Endothelial cell (in vitro differentiated cells): ENCODE data around the gene IQGAP2. TPM values are rescaled to one million over a fixed set of nuclear protein-coding genes. Genes with fewer than 3 reads are reported as not detected.
A peak's percentile ranks its signal among the peaks of the same experiment; 100 is the strongest.

Experiments
- DNase-seq: peaks from one replicate; pipeline ENCODE4 v3.0.0; 2021; ENCODE audit warnings: low spot score
- H3K27ac Mint-ChIP-seq: one replicate; pipeline ENCODE4 v1.8.0; 2021; ENCODE audit warnings: mixed read lengths, inconsistent platforms; ENCODE audit not compliant: unreplicated experiment
- H3K27me3 Mint-ChIP-seq: one replicate; pipeline ENCODE4 v1.8.0; 2021; ENCODE audit warnings: mild to moderate bottlenecking, moderate library complexity, mixed read lengths, inconsistent platforms; ENCODE audit not compliant: unreplicated experiment
- H3K36me3 Mint-ChIP-seq: one replicate; pipeline ENCODE4 v1.8.0; 2021; ENCODE audit warnings: mild to moderate bottlenecking, low read depth, mixed read lengths, inconsistent platforms; ENCODE audit not compliant: unreplicated experiment
- H3K4me1 Mint-ChIP-seq: one replicate; pipeline ENCODE4 v1.8.0; 2021; ENCODE audit warnings: mild to moderate bottlenecking, mixed read lengths, inconsistent platforms; ENCODE audit not compliant: unreplicated experiment
- H3K4me3 Mint-ChIP-seq: one replicate; pipeline ENCODE4 v1.8.0; 2021; ENCODE audit warnings: mild to moderate bottlenecking, mixed read lengths, inconsistent platforms; ENCODE audit not compliant: unreplicated experiment
- H3K9me3 Mint-ChIP-seq: one replicate; pipeline ENCODE4 v1.8.0; 2021; ENCODE audit warnings: mixed read lengths, inconsistent platforms; ENCODE audit not compliant: unreplicated experiment
- total RNA-seq: library from RNA; stranded (reverse); fragmentation: NEBNext Ultra II Directional; extraction: Animal tissue kit (Norgen Biotek cat#: 25700); gene quantifications from one replicate; pipeline ENCODE4 v1.2.1, GENCODE V29; 2021; ENCODE audit not compliant: unreplicated experiment
- TF ChIP-seq, protein P1 (sequence below): fragments of 200-600 bp; sonication (generic); IDR thresholded peaks from one replicate; pipeline ENCODE4 v1.5.0; 2021; ENCODE audit warnings: antibody characterized with exemption; ENCODE audit not compliant: unreplicated experiment

Gene IQGAP2
- total RNA-seq, 1 donor from 2014 or later = 43.4 TPM

- DNase-seq = no peak
- Mint-ChIP-seq H3K4me1 (peaks cover 26% of the 10 kb centered on the region), H3K27me3 (no peaks in the 10 kb centered on the region), H3K27ac (no peak overlapping the region), H3K4me3 (no peak overlapping the region), H3K36me3 (no peaks in the 10 kb centered on the region), H3K9me3 (no peaks in the 10 kb centered on the region)
- TF ChIP-seq, protein P1, sequence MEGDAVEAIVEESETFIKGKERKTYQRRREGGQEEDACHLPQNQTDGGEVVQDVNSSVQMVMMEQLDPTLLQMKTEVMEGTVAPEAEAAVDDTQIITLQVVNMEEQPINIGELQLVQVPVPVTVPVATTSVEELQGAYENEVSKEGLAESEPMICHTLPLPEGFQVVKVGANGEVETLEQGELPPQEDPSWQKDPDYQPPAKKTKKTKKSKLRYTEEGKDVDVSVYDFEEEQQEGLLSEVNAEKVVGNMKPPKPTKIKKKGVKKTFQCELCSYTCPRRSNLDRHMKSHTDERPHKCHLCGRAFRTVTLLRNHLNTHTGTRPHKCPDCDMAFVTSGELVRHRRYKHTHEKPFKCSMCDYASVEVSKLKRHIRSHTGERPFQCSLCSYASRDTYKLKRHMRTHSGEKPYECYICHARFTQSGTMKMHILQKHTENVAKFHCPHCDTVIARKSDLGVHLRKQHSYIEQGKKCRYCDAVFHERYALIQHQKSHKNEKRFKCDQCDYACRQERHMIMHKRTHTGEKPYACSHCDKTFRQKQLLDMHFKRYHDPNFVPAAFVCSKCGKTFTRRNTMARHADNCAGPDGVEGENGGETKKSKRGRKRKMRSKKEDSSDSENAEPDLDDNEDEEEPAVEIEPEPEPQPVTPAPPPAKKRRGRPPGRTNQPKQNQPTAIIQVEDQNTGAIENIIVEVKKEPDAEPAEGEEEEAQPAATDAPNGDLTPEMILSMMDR = no peak
Measured at GRCh38 chr5:76479973-76480667, 77.0 kb downstream of the IQGAP2 start.

GRCh38 chr5:76482984-76483383 is 79.9 kb downstream of the IQGAP2 start:
- no peak overlapping the region for H3K4me3 Mint-ChIP-seq
- no peak for DNase-seq
- TF ChIP-seq, protein P1 = no peak
- H3K4me1 Mint-ChIP-seq = peaks cover 18% of the 10 kb centered on the region
- no peaks in the 10 kb centered on the region for H3K9me3 Mint-ChIP-seq
- H3K36me3 Mint-ChIP-seq = no peaks in the 10 kb centered on the region
- H3K27ac Mint-ChIP-seq = no peak overlapping the region
- H3K27me3 Mint-ChIP-seq = no peaks in the 10 kb centered on the region

GRCh38 chr5:76483433-76483832 is 80.3 kb downstream of the IQGAP2 start:
- H3K27ac Mint-ChIP-seq = no peak overlapping the region
- H3K27me3 Mint-ChIP-seq = no peaks in the 10 kb centered on the region
- DNase-seq = no peak
- H3K36me3 Mint-ChIP-seq = no peaks in the 10 kb centered on the region
- H3K9me3 Mint-ChIP-seq = no peaks in the 10 kb centered on the region
- H3K4me3 Mint-ChIP-seq = no peak overlapping the region
- TF ChIP-seq, protein P1 = no peak
- H3K4me1 Mint-ChIP-seq = peaks cover 18% of the 10 kb centered on the region

GRCh38 chr5:76483881-76484280 is 80.8 kb downstream of the IQGAP2 start:
- TF ChIP-seq, protein P1 = no peak
- Mint-ChIP-seq H3K4me1 (peaks cover 18% of the 10 kb centered on the region), H3K27me3 (no peaks in the 10 kb centered on the region), H3K27ac (no peak overlapping the region), H3K9me3 (no peaks in the 10 kb centered on the region), H3K36me3 (no peaks in the 10 kb centered on the region), H3K4me3 (peak overlapping the region; percentile 28)
- no peak for DNase-seq

- peaks cover 23% of the 10 kb centered on the region for H3K4me1 Mint-ChIP-seq
- H3K27ac Mint-ChIP-seq = no peak overlapping the region
- no peak overlapping the region for H3K4me3 Mint-ChIP-seq
- no peaks in the 10 kb centered on the region for H3K36me3 Mint-ChIP-seq
- no peaks in the 10 kb centered on the region for H3K9me3 Mint-ChIP-seq
- DNase-seq = no peak
- H3K27me3 Mint-ChIP-seq = no peaks in the 10 kb centered on the region
- TF ChIP-seq, protein P1 = no peak
Measured at GRCh38 chr5:76485511-76485910, 82.4 kb downstream of the IQGAP2 start.
